Gastroesophageal sphincter (tissue), 4 donors: ENCODE measurements around the gene SLC7A10. TPM values are rescaled to one million over a fixed set of nuclear protein-coding genes. Genes with fewer than 3 reads are reported as not detected.

Experiments used
- ATAC-seq: fragments of 150-250 bp; one replicate; pipeline ENCODE4 v1.9.1; 2016; ENCODE audit warnings: mild to moderate bottlenecking, moderate library complexity
- H3K27ac ChIP-seq, 4 donors: fragments of 200-600 bp; sonication (generic) in 3 of 4; 1 replicate in 3 of 4; 2 replicates in 1 of 4; pipeline ENCODE4 v1.5.1; 2016 to 2019
- H3K27me3 ChIP-seq: fragments of 200-600 bp; sonication (generic); one replicate; pipeline ENCODE4 v1.5.1; 2019
- H3K36me3 ChIP-seq, 2 donors: fragments of 200-600 bp; sonication (generic); one replicate each; pipeline ENCODE4 v1.5.1; 2019; ENCODE audit warnings: control low read depth in 1 of 2
- H3K4me1 ChIP-seq, 3 donors: fragments of 200-600 bp; sonication (generic); 1 replicate in 2 of 3; 2 replicates in 1 of 3; pipeline ENCODE4 v1.5.1; 2016 to 2019; ENCODE audit warnings: control low read depth in 2 of 3
- H3K4me3 ChIP-seq, 2 donors: fragments of 200-600 bp; sonication (generic); one replicate each; pipeline ENCODE4 v1.5.1; 2019; ENCODE audit warnings: mild to moderate bottlenecking in 1 of 2, moderate library complexity in 1 of 2
- H3K9me3 ChIP-seq, 3 donors: fragments of 200-600 bp; sonication (generic); one replicate each; pipeline ENCODE4 v1.5.1; 2017 to 2019; ENCODE audit warnings: control low read depth in 2 of 3
- CTCF ChIP-seq, 4 experiments: fragments of 200-600 bp in 2 of 4; fragments of 450-650 bp in 2 of 4; sonication (generic) in 1 of 4; IDR thresholded peaks; one replicate each; pipeline ENCODE4 v1.5.1; 2017 to 2019; ENCODE audit warnings: antibody characterized with exemption in 4 of 4, mild to moderate bottlenecking in 2 of 4, moderate library complexity in 2 of 4
- EP300 ChIP-seq: sonication (generic); formaldehyde crosslinking; IDR thresholded peaks from one replicate; pipeline ENCODE4 v1.6.1; 2017; ENCODE audit warnings: antibody characterized with exemption, mild to moderate bottlenecking
- POLR2A ChIP-seq, 2 donors: fragments of 450-650 bp; IDR thresholded peaks; one replicate each; pipeline ENCODE4 v1.6.1; 2017; ENCODE audit warnings: antibody characterized with exemption in 2 of 2, mild to moderate bottlenecking in 2 of 2, moderate library complexity in 1 of 2
- POLR2AphosphoS5 ChIP-seq: sonication (generic); formaldehyde crosslinking; IDR thresholded peaks from one replicate; pipeline ENCODE4 v1.6.1; 2017; ENCODE audit warnings: antibody characterized with exemption
- WGBS, 2 donors: methylation state at CpG; one replicate each; pipeline ENCODE4 v1.1.5; 2018; ENCODE audit warnings: low coverage in 1 of 2; 5-methylcytosine and 5-hydroxymethylcytosine counted together
- total RNA-seq, 4 donors: library from RNA; depleted of rRNA; stranded (reverse); fragments of >200 nt; gene quantifications; one replicate each; pipeline ENCODE4 v1.1.0, GENCODE V29; 2016

SLC7A10 gene
- total RNA-seq, 4 donors from 2014 or later, result not detected

- TF ChIP-seq POLR2AphosphoS5, result no peak
- no peak for TF ChIP-seq POLR2A (IDR thresholded peaks at IDR 0.05)
- TF ChIP-seq CTCF (IDR thresholded peaks at IDR 0.05), result no peak
- no peak for TF ChIP-seq EP300
- Histone ChIP-seq H3K9me3 (peaks cover 0 to 25% (median 0%) of the 10 kb centered on the region in 3 donors), H3K4me3 (no peak overlapping the region), H3K27ac (no peak overlapping the region), H3K27me3 (peaks cover 43% of the 10 kb centered on the region), H3K4me1 (no peaks in the 10 kb centered on the region), H3K36me3 (no peaks in the 10 kb centered on the region)
- no peak for ATAC-seq
- 84 to 100% methylated on average over 1 to 6 of the region's 7 CpGs for WGBS, 2 donors
Observed at GRCh38 chr19:33255781-33256180, 30.1 kb upstream of the SLC7A10 start.

GRCh38 chr19:33254245-33254824 is 28.7 kb upstream of the SLC7A10 start:
- 28% methylated on average over 2 of the region's 13 CpGs; no CpG with 5 or more reads in 1 of the 2 donors for WGBS, 2 donors
- H3K4me3 ChIP-seq, result no peak overlapping the region
- TF ChIP-seq POLR2A (IDR thresholded peaks at IDR 0.05) (no peak), CTCF (IDR thresholded peaks at IDR 0.05) (no peak), EP300 (no peak), POLR2AphosphoS5 (no peak)
- no peaks in the 10 kb centered on the region for H3K4me1 ChIP-seq
- H3K27me3 ChIP-seq, result peaks cover 43% of the 10 kb centered on the region
- no peak overlapping the region for H3K27ac ChIP-seq
- peaks cover 0 to 22% (median 0%) of the 10 kb centered on the region in 3 donors for H3K9me3 ChIP-seq
- ATAC-seq, result no peak
- H3K36me3 ChIP-seq, result no peaks in the 10 kb centered on the region

- Histone ChIP-seq H3K4me3 (no peak overlapping the region), H3K9me3 (peaks cover 0 to 8% (median 0%) of the 10 kb centered on the region in 3 donors), H3K27ac (no peak overlapping the region), H3K36me3 (no peaks in the 10 kb centered on the region), H3K4me1 (no peaks in the 10 kb centered on the region), H3K27me3 (peaks cover 43% of the 10 kb centered on the region)
- no peak for TF ChIP-seq EP300
- no peak for TF ChIP-seq POLR2A (IDR thresholded peaks at IDR 0.05)
- no peak for TF ChIP-seq POLR2AphosphoS5
- TF ChIP-seq CTCF (IDR thresholded peaks at IDR 0.05), result no peak
- WGBS, 2 donors, result 100% methylated on average over 1 of the region's 8 CpGs; no CpG with 5 or more reads in 1 of the 2 donors
- no peak for ATAC-seq
Observed at GRCh38 chr19:33252971-33253370, 27.3 kb upstream of the SLC7A10 start.

- Histone ChIP-seq H3K27ac (no peak overlapping the region), H3K36me3 (no peaks in the 10 kb centered on the region), H3K27me3 (peaks cover 43% of the 10 kb centered on the region), H3K4me3 (no peak overlapping the region), H3K4me1 (no peaks in the 10 kb centered on the region), H3K9me3 (peaks cover 0 to 4% (median 0%) of the 10 kb centered on the region in 3 donors)
- 76 to 100% methylated on average over 1 to 2 of the region's 4 CpGs for WGBS, 2 donors
- no peak for ATAC-seq
- TF ChIP-seq POLR2A (IDR thresholded peaks at IDR 0.05) (no peak), CTCF (IDR thresholded peaks at IDR 0.05) (no peak), EP300 (no peak)
Observed at GRCh38 chr19:33252418-33252962, 26.8 kb upstream of the SLC7A10 start.

- H3K9me3 ChIP-seq, result no peaks in the 10 kb centered on the region
- no peaks in the 10 kb centered on the region for H3K36me3 ChIP-seq
- H3K4me3 ChIP-seq, result no peak overlapping the region
- no peak for TF ChIP-seq POLR2AphosphoS5
- no peak for TF ChIP-seq EP300
- TF ChIP-seq POLR2A (IDR thresholded peaks at IDR 0.05), result no peak
- no peak overlapping the region for H3K27ac ChIP-seq
- 63 to 67% methylated on average over 2 to 11 of the region's 17 CpGs for WGBS, 2 donors
- H3K27me3 ChIP-seq, result peaks cover 43% of the 10 kb centered on the region
- no peaks in the 10 kb centered on the region for H3K4me1 ChIP-seq
- ATAC-seq, result no peak
Observed at GRCh38 chr19:33251526-33252090, 26.0 kb upstream of the SLC7A10 start.
